GM18873 (cell line): ENCODE measurements around the gene BOD1.
A peak's percentile ranks its signal among the peaks of the same experiment; 100 is the strongest.

Experiments
- ATAC-seq: cut with Tn5 transposase; IDR thresholded peaks from one replicate; pipeline ENCODE4 v1.9.1; 2021; ENCODE audit warnings: mild to moderate bottlenecking, moderate library complexity, moderate number of reproducible peaks; ENCODE audit not compliant: unreplicated experiment, low FRiP score

BOD1 gene

DNA sequence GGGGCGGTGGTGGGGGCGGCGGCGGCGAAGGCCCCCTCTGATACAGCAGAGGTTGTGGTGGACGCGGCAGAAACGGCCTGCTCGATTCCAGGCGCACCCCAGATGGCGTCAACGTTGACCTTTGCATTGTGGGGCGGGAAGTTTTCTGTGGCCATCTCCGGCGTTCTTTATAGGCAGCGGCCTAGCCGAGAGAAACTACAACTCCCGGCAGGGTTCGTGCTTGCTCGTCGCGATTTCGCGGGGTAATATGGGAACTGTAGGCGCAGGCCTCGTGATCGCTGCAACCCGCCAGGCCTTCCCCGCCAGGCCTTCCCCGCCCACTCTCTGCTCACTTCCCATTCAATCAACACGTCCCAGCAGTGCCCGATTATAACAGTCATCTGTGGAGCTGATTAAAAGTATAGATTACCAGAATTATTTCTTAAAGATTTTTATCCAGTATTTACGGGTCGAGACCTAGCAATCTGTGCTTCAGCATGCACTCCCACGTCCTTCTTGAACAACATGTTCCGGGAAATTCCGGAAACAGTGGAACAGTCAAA is at the start of gene BOD1:
BOD1 (minus strand) TSS at position 74 of the 542 bp plus-strand sequence. CDS start 214 bp downstream, outside the sequence.
- ATAC-seq = peak; percentile 95

GRCh38 chr5:173665326-173665725 is 48.9 kb upstream of the BOD1 start:
- no peak for ATAC-seq

DNA sequence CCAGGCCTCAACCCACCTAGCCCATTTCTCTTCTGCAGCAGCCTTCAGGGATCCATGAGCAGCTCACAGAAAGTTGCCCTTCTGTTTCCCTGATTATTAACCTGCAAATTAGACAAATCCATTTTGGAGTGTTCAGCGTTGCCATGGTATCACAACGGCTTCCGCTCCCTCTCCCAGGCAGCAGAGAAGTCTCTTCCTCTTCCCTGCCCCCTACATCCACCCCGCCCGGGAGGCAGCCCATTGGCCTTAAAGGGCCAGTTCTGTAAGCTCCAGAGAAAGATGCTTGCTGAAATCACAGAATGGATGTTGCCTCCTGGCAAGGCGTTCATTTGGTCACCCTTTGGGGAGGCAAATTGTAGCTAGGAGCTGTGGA is 47.7 kb upstream of the BOD1 start:
- no peak for ATAC-seq

DNA sequence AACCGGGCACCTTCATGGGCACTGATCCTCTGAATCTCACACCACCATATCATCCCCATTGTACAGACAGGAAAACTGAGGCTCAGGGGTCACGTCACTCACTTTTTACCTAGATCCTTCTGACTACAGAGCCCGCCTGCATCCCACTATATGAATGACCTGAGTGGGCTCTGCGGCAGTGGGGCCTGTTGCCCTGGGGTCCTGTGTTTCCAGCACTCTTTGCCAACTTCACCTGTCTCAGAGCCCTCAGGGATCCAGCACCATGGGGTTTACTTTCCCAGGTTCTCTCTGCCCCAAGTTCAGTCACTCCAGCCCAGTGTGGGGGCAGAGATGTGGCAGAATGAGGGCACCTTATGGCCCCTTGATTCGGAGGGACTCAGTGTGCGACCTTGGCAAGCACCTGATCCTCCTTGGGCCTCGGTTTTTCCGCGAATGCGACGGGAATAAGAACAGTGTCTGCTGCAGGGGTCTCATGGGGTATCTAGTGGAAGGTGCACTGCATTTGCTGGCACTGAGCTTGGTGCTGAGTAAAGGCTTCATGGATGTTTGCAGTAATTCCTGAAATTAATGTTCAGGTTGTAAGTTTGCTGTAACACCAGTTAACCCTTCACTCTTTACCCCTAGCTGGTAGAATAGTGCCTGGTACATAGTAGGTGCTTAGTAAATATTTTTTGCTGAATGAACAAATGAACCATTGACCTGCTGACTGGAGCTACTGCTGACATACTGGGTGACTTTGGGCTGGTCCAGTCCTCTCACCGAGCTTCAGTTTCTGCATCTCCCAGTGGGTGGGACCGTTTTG is 47.1 kb upstream of the BOD1 start:
- ATAC-seq = no peak

- no peak for ATAC-seq
Measured at GRCh38 chr5:173662581-173663351, 46.3 kb upstream of the BOD1 start.

- ATAC-seq = no peak
Measured at GRCh38 chr5:173660481-173661280, 44.2 kb upstream of the BOD1 start.

- ATAC-seq = no peak
Measured at GRCh38 chr5:173659423-173659822, 43.0 kb upstream of the BOD1 start.

DNA sequence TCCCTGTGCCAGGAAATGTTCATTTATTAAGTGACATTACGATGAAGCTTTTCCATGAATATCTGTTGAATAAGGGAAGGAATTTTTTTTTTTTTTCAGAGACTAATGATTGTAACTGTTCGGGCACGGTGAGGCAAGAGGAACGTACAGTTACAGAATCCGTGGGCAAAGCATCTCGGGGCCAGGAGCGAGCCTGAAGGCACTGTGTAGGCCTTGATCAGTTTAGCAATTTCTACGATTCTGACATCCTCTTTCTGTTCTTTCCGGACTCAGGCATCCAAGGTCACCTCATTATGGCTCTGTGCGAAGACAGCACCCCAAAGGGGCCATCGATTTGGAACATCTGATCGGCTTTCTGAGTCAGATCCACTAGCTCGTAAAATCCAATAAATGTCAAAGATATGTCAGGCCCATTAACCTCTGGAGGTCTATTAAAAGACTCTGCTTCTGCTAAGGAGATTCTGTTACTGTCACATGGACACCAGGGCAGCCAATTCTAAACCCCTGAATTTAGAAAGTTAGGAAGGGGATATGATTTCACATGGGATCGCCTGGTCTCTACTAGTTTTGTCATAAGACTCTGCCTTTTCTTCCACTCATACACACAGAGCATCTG is 41.4 kb upstream of the BOD1 start:
- no peak for ATAC-seq

GRCh38 chr5:173655196-173655797 is 38.8 kb upstream of the BOD1 start:
- ATAC-seq = no peak

DNA sequence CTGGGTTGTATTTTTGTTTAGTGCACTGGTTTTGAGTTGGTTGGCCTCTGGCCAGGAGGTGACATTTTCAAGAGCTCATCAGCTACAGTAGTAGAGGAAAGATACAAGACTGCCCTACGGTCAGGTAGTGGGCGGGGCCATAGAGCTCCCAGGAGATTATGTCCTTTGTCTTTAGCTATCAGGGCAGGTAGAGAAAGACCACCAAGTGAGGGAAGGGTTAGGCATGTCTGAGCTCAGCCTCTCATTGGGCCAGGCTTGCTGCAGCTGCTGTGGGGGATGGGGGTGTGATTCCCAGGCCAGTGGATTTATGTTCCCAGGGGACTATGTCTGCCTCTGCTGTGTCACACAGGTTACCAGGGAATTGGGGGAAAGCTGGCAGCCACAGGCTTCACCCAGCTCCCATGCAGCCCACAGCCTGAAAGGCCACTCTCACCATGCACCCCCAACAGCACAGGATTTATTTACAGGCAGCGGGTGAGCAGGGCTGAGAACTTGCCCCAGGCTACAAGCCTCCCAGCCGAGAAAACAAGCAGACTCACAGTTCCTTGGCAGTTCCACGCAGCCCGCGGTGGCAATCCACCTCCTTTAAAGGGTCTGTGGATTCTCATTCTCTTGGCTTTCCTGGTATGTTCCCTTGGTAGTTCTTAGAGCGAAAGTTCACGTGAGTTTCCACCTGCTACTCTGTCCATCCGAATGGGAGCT is 37.5 kb upstream of the BOD1 start:
- ATAC-seq = no peak

GRCh38 chr5:173648308-173648866 is 31.9 kb upstream of the BOD1 start:
- no peak for ATAC-seq

GRCh38 chr5:173646692-173647091 is 30.2 kb upstream of the BOD1 start:
- no peak for ATAC-seq

DNA sequence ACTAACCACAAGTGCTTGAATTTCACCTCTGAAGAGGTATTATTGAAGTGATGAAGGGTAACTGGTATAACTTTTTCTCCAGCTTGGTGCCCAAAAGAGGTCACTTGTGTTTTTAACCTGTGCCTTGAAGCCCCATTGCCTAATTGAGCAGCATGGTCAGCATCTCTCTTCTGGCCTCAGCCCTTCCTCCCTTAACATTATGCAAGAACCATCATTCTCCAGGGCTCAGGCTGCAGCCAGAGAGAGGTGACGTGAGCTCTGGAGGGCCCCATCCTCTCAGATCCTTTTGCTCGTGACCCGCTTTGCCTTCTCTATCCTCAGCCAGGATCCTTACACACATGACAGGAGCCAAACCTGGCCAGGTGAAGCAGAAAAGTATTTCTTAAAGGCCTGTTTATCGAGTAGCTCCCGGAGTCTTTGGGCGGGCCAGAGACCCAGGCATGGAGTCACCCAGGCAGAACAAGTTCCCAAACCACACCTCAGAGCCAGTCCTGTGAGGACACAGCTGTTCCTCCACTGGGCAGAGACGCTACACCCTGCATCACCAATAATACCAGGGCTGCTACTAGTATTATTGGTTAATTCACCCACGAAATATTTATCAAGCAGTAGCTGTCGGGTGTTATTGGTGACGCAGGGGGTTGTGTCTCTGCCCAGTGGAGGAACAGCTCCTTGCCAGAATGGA is 29.6 kb upstream of the BOD1 start:
- ATAC-seq = no peak

DNA sequence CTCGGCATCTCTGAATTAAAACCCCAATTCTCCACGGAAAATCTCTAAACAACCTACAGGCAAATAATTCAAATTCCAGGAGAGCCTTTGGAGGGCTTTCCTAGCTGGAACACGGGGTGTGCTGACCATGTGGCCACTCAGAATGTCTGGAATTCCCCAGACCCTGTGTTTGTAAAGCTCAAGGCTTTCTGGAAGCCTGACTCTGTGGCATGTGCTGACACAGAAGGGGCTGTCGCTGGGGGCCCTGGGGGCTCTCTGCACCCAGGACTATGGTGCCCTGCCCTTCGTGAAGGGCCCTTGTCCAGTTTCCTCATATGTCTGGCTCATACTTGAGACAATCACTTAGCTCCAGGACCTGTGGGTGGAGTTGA is 29.0 kb upstream of the BOD1 start:
- ATAC-seq = no peak

DNA sequence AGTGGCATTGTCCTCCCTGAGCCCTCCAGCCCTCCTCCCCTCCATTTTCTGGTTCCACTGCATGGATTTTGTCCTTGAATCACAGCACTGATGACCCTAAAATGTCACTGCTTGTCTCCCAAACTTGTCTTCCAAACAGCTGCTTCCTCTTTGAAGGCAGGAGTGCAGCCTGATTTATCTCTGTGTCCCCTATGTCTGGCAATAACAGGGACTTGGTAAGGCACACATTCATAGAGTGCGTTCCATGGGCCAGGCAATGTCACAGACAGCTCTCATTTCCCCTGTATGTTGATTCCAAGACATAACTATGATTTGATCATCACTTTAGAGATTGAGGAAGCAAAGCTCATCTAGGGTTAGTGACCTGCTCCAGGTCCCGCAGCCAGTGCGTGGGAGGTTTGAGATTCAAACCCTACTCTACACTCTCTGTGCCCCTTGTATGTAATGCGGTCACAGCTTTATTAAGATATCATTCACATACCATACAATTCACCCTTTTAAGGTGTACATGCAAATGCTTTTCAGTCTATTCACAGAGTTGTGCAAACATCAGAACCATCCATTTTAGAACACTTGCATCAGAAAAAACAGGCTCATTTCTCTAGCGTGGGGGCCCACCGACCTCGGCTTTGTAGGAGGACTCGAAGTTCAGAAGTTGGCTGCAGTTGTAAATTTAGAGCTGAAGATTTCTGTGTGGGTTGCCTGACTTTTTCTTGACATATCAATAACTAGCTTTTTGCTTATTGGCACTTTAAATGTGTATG is 28.4 kb upstream of the BOD1 start:
- ATAC-seq = no peak

DNA sequence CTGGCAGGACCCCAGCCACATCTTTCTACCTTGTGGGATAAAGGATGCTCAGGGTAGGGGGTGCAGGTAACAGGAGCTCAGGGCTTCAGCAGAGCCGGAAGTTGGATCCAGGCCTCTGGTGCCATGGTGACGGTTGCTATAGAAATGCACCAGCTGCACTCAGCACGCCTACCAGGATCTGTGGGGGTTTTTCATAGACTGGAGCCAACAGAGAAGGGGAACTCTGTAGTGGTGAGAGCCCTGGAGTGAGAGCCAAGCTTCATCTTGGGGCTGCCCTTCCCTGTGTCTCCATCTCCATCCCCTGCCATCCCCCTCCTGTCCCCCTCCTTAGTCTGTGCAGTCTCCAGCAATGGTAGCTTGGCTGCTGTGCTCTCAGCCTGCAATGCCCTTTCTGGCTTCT is 27.5 kb upstream of the BOD1 start:
- no peak for ATAC-seq

DNA sequence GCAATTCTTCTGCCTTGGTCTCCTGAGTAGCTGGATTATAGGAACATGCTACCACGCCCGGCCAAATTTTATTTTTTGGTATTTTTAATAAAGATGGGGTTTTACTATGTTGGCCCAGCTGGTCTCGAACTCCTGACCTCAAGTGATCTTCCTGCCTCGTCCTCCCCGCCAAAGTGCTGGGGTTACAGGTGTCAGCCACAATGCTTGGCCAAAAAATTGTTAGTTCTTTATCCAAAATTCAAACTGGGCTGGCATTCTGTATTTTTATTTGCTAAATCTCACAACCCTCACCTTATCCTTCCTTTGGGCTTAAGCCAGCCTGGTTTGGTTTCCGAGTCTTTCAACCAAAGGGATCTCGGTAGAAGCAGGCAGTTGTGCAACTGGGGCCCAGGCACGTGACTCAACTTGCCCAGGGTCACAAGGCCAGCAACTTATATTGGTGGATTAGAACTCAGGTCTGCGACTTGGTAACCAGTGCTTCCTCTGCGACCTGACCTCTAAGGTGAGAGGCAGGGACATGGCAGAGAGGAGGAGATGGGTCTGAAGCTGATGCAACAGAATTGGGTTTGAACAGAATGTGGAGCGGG is 26.5 kb upstream of the BOD1 start:
- no peak for ATAC-seq
